Measurements from ENCODE around the gene DNAJB12.

GRCh38 chr10:72329290-72330068, 25.2 kb downstream of the DNAJB12 start:
- TF ChIP-seq CTCF (tag by site-specific recombination; IDR thresholded peaks at IDR 0.05), result no peak
- no peak for TF ChIP-seq ZSCAN18 (tag by site-specific recombination; IDR thresholded peaks at IDR 0.05)
- no peak for TF ChIP-seq KLF7 (tag by site-specific recombination; IDR thresholded peaks at IDR 0.05; ENCODE audit: borderline replicate concordance)
- TF ChIP-seq ZNF549 (tag by site-specific recombination; IDR thresholded peaks at IDR 0.05), result no peak
- no peak for TF ChIP-seq ZNF501 (tag by site-specific recombination; IDR thresholded peaks at IDR 0.05)
- TF ChIP-seq ZSCAN4 (tag by site-specific recombination; IDR thresholded peaks at IDR 0.05), result no peak
- TF ChIP-seq ZNF514 (tag by site-specific recombination; IDR thresholded peaks at IDR 0.05), result no peak
- TF ChIP-seq ZSCAN5A (tag by site-specific recombination; IDR thresholded peaks at IDR 0.05), result no peak
